Endothelial cell (in vitro differentiated cells): ENCODE measurements around the gene CHCHD6. TPM values are rescaled to one million over a fixed set of nuclear protein-coding genes. Genes with fewer than 3 reads are reported as not detected.
A peak's percentile ranks its signal among the peaks of the same experiment; 100 is the strongest.

Experiments
- DNase-seq: peaks from one replicate; pipeline ENCODE4 v3.0.0; 2021; ENCODE audit warnings: low spot score
- H3K27ac Mint-ChIP-seq: one replicate; pipeline ENCODE4 v1.8.0; 2021; ENCODE audit warnings: mixed read lengths, inconsistent platforms; ENCODE audit not compliant: unreplicated experiment
- H3K27me3 Mint-ChIP-seq: one replicate; pipeline ENCODE4 v1.8.0; 2021; ENCODE audit warnings: mild to moderate bottlenecking, moderate library complexity, mixed read lengths, inconsistent platforms; ENCODE audit not compliant: unreplicated experiment
- H3K36me3 Mint-ChIP-seq: one replicate; pipeline ENCODE4 v1.8.0; 2021; ENCODE audit warnings: mild to moderate bottlenecking, low read depth, mixed read lengths, inconsistent platforms; ENCODE audit not compliant: unreplicated experiment
- H3K4me1 Mint-ChIP-seq: one replicate; pipeline ENCODE4 v1.8.0; 2021; ENCODE audit warnings: mild to moderate bottlenecking, mixed read lengths, inconsistent platforms; ENCODE audit not compliant: unreplicated experiment
- H3K4me3 Mint-ChIP-seq: one replicate; pipeline ENCODE4 v1.8.0; 2021; ENCODE audit warnings: mild to moderate bottlenecking, mixed read lengths, inconsistent platforms; ENCODE audit not compliant: unreplicated experiment
- H3K9me3 Mint-ChIP-seq: one replicate; pipeline ENCODE4 v1.8.0; 2021; ENCODE audit warnings: mixed read lengths, inconsistent platforms; ENCODE audit not compliant: unreplicated experiment
- total RNA-seq: library from RNA; stranded (reverse); fragmentation: NEBNext Ultra II Directional; extraction: Animal tissue kit (Norgen Biotek cat#: 25700); gene quantifications from one replicate; pipeline ENCODE4 v1.2.1, GENCODE V29; 2021; ENCODE audit not compliant: unreplicated experiment
- TF ChIP-seq, protein P1 (sequence below): fragments of 200-600 bp; sonication (generic); IDR thresholded peaks from one replicate; pipeline ENCODE4 v1.5.0; 2021; ENCODE audit warnings: antibody characterized with exemption; ENCODE audit not compliant: unreplicated experiment

Gene CHCHD6
- total RNA-seq, 1 donor from 2014 or later, result 9.2 TPM

DNA sequence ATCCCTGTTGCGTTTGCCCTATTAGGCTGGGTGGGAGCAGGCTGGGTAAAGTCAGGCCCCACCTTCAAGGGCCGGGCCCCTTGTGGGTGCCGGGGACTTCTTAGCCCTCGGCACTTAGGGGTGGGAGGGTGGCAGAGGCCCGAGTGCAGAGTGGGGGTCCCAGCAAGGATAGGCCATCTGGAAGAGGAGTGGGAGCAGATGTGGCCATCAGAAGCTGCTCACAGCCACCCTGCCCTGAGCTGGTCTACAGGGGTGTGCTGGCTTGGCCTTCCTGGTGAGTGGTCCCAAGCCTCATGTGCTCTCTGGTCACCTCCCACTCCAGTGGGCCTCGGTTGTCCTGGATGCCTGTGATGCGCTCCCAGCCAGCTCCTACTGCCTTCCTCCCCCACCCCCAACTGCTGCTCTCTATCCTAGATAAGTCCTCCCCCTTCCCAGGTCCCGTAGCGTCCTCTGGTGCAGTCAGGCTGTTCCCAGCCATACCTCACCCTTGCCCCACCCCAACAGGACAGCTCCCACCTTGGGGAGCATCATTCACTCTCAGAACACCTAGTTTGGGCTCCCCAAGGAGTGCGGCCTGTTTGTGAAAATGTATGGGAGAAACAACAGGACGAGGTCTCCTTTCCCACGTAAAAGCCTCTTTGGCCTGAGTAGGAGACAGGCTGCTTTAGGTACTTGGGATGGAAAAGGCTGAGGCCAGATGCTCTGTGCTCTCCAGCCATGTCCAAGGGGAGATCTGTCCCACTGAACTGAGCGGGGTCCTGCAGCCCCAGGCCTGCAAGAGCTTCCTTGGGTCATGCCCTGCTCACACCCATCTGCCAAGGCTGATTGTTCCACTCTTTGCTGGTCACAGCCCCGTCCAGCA is 254.0 kb downstream of the CHCHD6 start:
- Mint-ChIP-seq H3K4me3 (no peak overlapping the region), H3K27ac (no peak overlapping the region), H3K4me1 (peaks cover 6% of the 10 kb centered on the region), H3K27me3 (peaks cover 15% of the 10 kb centered on the region), H3K36me3 (peaks cover 4% of the 10 kb centered on the region), H3K9me3 (no peaks in the 10 kb centered on the region)
- DNase-seq, result no peak
- TF ChIP-seq, protein P1, sequence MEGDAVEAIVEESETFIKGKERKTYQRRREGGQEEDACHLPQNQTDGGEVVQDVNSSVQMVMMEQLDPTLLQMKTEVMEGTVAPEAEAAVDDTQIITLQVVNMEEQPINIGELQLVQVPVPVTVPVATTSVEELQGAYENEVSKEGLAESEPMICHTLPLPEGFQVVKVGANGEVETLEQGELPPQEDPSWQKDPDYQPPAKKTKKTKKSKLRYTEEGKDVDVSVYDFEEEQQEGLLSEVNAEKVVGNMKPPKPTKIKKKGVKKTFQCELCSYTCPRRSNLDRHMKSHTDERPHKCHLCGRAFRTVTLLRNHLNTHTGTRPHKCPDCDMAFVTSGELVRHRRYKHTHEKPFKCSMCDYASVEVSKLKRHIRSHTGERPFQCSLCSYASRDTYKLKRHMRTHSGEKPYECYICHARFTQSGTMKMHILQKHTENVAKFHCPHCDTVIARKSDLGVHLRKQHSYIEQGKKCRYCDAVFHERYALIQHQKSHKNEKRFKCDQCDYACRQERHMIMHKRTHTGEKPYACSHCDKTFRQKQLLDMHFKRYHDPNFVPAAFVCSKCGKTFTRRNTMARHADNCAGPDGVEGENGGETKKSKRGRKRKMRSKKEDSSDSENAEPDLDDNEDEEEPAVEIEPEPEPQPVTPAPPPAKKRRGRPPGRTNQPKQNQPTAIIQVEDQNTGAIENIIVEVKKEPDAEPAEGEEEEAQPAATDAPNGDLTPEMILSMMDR, result no peak

DNA sequence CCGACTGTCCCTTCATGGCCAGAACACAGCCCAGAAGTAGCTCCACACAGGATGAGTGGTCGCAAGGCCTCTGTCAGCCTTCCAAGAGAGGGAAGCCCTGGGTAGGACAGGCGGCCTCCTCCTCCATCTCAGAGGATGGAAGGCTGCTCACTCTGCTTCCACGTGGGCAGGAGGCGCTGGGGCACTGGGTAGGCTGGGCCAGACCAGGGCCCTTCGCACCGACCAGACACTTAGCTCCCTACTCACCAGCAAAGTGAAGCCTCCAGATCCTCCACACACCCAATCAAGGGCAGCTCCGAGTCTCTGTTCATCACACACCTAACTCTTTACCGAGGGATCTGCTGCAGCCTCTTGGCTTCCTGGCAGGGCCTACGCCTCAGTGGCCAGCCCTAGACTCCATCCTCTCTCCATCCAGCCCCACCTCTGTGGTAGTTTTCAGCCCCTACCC is 254.6 kb downstream of the CHCHD6 start:
- no peak overlapping the region for H3K27ac Mint-ChIP-seq
- H3K4me1 Mint-ChIP-seq, result peaks cover 6% of the 10 kb centered on the region
- DNase-seq, result no peak
- H3K36me3 Mint-ChIP-seq, result peaks cover 4% of the 10 kb centered on the region
- peaks cover 10% of the 10 kb centered on the region for H3K27me3 Mint-ChIP-seq
- H3K4me3 Mint-ChIP-seq, result peak overlapping the region; percentile 22
- H3K9me3 Mint-ChIP-seq, result no peaks in the 10 kb centered on the region
- TF ChIP-seq, protein P1, result no peak

DNA sequence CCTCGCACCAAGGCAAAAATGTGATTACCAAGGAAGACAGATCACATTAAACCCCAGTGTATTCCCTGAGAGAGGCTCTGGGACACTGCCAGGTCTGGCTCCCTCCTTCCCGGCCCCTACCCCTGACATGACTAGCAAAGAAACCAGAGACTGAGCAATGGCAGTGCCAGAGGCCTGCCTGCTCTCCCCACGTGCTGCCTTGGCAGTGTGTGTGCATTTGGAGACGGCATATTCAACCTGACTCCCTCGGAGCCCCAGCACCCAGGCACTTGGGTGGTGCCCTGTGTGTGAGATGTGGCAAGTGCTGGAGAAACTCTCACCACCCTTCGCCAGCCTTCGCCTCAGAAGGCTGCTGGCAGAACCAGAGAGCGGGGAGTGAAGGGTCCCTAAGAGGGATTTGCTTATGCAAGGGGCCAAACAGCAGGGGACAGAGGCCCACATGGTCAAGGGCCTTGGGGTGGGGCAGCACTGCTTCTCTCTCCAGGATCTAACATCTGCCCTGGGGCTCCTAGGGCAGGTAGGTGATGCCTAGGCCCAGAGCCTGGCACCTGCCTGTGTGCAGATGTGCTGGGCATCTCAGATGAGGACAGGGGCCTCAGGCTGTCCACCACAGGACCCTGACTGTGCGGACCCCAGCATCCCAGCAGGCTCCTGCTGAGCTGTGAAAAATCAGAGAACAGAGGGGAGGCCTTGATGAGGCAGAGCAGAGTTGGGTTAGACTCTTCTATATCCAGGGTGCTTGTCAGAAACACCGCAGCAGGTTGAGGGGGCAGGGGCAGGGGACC is 255.3 kb downstream of the CHCHD6 start:
- no peak overlapping the region for H3K27ac Mint-ChIP-seq
- peaks cover 12% of the 10 kb centered on the region for H3K27me3 Mint-ChIP-seq
- peaks cover 6% of the 10 kb centered on the region for H3K4me1 Mint-ChIP-seq
- no peaks in the 10 kb centered on the region for H3K9me3 Mint-ChIP-seq
- TF ChIP-seq, protein P1, result no peak
- H3K36me3 Mint-ChIP-seq, result peaks cover 4% of the 10 kb centered on the region
- H3K4me3 Mint-ChIP-seq, result peak overlapping the region; percentile 22
- DNase-seq, result no peak

DNA sequence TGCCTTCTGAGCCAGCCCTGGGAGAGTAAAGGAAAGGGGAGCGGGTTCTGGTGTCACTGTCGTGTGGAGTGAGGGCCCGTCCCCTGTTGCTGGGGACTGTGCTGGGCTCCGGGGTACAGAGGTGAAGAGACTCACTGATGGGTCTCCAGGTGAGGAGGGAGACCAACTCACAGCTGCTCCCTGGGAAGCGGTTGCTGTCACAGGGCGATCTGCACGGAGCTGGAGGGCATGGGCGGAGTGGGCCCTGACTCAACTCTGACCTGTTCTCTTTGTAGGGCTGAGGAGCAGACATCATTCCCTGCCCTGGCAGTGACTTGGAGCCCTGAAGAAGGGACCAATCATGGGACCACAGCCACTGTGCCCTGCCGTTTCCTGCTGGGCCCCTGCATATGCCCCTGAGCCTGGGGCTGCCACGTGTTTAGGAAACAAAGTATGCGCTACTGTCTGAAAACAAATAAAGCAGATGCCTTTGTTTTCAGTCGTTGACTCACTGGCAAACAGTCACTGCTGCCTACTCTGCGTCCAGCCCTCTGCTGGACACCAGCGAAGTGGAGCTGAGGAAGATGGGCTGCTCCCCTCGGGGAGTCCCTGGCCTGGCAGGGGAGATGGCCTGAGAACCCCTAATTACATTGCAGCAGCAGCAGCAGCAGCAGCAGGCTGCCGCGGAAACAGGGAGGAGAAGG is 256.0 kb downstream of the CHCHD6 start:
- TF ChIP-seq, protein P1, result no peak
- Mint-ChIP-seq H3K4me3 (no peak overlapping the region), H3K27me3 (peaks cover 12% of the 10 kb centered on the region), H3K27ac (peak overlapping the region; percentile 15), H3K36me3 (peaks cover 7% of the 10 kb centered on the region), H3K9me3 (no peaks in the 10 kb centered on the region), H3K4me1 (peaks cover 6% of the 10 kb centered on the region)
- peak; percentile 22 for DNase-seq
